NAMALWA (cell line): ENCODE results near the gene NTN5.

Experiments
- DNase-seq: peaks from one replicate; pipeline ENCODE4 v3.0.0-alpha.2; 2015; ENCODE audit warnings: low spot score

The NTN5 gene

DNA sequence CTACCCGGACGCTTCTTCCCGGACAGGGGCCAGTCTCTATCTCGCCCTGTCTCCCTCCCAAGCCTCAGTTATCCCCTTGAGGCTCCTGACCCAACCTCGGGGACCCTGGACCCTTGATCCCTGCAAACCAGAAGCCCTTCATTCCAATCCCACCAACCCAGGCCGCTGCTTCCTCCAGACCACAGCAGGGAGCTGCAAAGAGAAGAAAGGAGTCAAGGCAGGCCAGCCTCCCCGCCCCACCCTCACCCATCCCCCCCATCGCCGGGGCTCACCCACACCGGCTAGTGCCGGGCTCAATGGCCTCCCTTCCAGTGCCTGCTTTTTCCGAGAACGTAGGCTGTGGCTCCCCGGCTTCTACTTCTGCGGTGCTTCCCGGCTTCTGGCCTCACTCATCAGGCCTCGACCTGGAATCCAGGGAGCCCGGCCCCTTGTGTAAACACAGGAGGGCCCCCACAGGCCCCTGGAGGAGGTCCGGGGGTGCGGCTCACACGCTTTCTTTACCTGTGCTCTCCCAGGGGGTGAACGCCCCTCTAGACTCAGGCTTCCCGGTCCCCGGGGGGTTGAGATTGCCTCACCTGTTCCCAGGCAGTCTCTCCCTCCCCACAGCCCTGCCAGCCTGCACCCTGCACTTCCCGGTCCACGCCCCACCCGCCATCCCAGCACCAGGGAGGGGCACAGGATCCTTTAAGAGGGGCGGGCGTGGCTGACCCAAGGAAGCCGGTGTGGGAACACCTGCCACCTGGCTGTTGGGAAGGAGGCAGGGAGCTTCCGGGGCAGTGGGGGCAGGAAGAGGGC lies 58.2 kb downstream of the NTN5 start, which contains the start of gene FAM83E:
FAM83E (minus strand) TSS at position 641 of the 795 bp plus-strand sequence. CDS start 1,704 bp downstream, outside the sequence.
- no peak for DNase-seq

DNA sequence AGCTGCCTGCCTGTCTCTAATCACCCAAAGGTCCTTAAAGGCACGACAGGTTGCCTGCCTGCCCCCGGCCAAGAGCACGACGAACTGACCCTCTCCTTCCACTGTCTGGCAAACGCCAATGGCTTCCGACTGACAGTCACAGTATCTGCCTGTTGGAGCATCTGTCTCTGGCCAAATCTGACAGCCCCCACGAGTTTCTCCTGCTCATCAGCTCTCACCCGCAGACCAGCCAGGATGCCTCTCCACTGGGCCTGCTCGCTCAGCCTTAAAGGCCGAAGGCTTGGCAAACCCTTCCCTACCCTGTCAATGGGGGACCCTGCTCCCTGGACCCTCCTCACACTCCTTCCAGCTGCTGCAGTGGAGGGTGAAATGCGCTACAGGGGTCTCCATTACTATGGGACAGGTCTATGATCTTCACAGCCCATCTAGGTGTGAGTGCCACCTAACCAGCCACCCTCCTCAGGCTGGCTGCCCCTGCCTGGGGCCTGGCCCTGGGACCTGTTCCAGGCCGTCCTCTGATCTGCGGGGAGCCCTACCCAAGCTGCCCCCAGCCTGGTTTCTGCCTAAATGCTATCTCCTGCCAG lies 58.9 kb downstream of the NTN5 start:
- no peak for DNase-seq

DNA sequence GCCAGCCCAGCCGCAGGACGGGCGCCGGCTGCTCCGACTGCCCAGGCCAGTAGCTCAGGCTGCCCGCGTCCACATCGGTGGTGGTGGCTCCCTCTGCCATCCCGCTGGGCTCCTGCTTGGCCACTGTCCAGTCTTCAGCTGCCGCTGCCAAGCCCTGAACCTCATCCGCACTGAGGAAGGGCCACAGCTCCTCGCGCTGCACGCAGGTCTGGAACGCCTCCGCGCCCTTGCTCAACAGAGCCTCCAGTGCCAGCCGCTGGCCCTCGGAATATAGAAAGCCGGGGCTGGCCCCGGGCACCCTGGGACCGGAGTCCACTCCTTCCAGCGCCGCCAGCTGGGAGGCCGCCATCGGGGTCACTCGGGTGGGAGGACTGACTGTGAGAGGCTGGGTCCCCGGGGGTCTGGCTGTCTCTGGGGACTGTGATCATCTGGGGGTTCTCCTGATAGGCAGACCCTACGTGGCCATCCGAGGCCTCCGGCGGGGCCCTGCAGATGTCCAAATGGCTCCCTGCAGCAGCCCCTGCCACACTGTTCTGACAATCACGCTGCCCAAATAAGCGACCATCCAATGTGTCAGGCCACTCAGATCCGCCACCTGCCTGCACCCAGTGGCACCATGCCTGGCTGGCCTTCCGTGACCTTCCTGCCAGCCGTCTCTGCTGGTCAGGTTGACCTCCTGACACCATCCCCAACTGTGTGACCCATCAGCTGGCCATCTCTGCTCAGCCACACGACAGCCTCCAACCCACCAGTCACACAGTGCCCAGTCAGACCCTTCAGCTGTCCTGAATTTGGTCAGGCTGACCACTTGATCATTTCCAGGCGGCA lies 59.6 kb downstream of the NTN5 start:
- DNase-seq, result no peak

DNA sequence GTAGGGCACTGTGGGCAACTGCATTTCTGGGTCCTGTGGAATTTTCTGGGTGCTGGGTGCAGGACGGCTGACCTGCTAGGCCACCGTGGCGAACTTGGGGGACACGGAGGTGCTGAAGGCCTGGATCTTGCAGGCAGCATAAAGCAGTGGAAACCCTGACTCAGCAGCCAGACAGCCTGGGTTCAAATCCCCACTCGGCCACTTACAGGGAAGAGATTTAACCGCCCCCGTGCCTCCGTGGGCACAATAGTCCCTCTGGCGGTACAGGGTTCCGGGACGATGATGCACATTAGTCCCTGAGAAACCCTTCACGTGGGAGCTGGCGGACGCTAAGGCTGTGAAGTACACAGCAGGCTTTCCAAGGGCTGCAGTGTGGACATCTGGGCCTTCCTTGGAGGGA lies 60.9 kb downstream of the NTN5 start:
- no peak for DNase-seq
